ENCODE data around the gene TRAM2.
A peak's percentile ranks its signal among the peaks of the same experiment; 100 is the strongest.

TRAM2 gene

DNA sequence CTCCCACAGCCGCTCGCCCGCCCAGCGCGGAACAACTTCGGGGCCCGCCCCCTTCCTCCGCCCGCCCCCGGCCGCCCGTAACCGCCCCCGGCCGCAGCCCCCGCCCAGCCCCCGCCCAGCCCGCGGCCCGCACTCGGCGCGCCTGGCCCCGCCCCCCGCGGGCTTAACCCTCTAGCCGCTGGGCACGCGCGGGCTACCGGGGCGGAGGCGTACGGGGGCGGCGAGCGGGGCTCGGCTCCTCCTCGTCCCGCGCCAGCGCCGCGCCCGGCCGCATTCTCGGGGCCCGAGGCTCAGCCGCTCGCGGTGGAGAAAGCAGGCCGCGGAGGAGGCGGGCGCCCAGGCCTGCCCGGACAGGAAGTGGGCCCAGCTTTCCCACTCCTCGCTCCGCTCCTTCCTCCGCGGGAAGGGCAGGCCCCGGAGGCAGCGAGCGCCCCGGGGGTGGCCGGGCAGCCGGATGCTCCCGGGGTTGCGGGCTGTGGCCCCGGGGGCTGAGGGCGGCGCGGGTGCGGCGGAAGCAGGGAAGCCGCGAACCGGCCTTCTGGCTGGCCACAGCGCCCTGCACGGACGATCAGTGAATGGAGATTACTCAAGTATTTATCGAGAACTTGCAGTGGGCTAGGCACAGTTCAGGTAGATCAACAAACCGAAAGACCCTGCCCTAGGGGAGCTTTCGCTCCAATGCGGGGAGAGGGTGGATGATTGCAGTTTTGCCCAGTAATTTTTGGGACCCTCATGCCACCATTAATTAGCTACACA is at the start of gene TRAM2:
TSS of gene TRAM2 (minus strand) at position 39 of the 756 bp plus-strand sequence. CDS start 145 bp downstream, outside the sequence.
- DNase-seq: peak; percentile 73

DNA sequence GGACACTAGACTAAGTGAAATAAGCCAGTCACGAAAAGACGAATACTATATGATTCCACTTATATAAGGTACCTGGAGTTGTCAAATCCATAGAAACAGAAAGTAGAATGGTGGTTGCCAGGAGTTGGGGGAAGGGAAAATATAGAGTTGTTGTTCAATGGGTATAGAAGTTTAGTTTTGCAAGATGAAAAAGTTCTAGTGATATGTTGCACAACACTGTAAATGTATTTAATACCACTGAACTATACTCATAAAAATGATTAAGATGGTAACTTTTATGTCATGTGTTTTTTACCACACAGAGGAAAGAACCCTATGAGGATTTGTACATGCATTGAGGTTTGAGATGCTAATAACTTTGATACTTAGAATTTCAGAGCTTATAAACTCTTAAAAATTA is 46.0 kb upstream of the TRAM2 start:
- no peak for DNase-seq

DNA sequence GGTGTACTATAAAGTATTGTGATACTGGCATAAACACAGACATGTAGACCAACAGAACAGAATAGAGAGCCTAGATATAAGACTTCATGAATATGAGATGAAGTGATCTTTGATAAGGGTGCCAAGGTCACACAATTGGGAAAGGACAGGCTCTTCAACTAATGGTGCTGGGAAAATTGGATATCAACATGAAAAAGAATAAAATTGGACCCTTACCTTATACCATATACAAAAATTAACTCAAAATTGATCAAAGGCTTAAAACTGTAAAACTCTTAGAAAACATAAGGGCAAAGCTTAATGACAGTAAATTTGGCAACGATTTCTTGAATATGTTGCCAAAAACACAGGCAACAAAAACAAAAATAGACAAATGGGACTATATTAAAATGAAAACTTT is 44.8 kb upstream of the TRAM2 start:
- DNase-seq: no peak

DNA sequence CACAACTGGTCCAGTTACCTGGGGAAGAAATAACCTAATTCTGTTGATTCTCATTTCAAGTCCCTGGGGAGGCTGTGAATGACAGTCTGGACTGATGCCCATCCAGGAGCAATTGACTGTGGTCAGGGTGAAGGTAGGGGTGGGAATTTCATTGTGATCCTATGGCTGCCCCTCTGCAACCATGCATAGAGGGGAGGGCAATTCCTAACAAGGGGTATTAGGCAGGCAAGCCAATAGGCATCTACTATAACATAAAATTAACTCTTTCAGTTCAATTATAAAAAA is 44.0 kb upstream of the TRAM2 start:
- DNase-seq: no peak

GRCh38 chr6:52620055-52620905 is 43.4 kb upstream of the TRAM2 start:
- DNase-seq: no peak

- no peak for DNase-seq
These were observed 40.2 kb upstream of the TRAM2 start for GRCh38 chr6:52617087-52617486.

DNA sequence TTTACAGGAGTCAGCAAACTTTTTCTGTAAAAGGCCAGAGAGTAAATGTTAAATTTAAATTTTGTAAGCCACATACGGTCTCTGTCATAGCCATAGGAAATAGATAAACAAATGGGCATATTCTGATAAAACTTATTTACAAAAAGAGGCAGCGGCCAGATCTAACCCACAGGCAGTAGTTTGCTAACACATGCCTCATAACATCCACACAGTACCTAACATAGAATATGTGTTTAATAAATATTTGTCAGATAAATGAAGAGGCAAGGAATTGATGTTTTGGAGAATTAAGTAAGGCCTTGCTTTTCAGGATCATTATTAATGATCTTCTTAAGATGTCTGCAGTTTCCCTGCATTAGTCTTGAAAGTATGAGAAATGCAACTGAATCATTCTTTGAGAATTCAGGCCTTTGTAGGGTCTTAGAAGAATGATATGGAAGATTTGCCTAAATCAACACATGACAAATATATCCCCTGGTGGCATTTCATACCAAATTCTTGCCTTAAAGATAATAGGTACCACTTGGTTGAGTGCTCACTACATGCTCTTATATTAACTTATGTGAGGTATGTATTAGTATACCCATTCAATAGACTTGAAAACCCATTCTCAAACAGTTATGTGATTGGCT is 39.3 kb upstream of the TRAM2 start:
- DNase-seq: no peak

DNA sequence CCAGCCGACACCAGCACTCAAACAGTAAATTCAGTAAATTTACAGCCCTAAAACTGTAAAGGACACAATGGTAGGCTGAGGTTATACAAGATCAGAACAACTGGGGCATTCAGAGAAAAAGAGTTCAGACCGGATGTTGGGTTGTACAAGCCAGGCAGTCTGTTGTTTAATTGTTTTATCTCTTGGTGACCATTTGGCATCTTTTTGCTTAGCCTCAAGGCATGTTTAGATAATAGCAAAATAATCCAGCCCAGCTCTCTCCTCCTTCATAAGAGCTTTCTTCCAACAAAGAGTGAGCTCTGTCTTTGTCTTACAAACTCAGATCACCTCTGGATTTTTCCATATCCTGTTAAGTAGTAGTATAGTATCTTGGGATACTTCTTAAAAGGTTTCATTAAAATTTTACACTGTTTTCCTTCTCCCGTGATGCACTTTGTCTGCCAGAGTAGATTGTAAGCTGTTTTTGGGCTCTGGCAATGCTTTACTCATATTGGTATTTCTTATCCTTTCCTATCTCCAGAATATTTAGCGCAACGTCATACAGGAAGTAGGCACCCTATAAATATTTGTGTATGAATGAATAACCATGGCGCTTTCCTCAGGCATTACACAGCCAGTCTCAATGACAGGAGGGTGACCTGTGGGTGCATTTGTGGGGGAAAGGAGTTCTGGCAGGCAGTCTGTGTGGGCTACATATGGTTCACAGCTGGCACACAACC is 35.6 kb upstream of the TRAM2 start:
- DNase-seq: no peak

GRCh38 chr6:52611833-52612232 is 35.0 kb upstream of the TRAM2 start:
- no peak for DNase-seq

- no peak for DNase-seq
These were observed 34.0 kb upstream of the TRAM2 start for GRCh38 chr6:52610745-52611355.

DNA sequence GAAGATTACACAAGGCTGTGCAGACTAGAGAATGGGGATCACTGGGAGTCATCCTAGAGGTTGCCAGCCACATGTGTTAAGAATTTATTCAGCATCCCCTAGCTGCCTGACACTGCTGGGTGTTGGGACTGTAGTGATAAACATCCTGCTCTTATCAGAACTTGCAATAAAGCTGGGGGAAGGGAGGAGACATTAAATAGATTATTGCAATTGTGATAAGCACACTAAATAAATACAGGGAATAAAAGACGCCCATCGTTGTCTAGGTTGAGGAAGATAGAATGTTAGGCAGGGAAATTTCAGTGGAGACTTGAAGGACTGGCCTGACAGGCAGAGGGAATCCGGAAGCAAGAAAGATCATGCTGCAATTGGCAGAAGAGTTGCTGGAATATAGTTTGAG is 33.2 kb upstream of the TRAM2 start:
- DNase-seq: no peak

DNA sequence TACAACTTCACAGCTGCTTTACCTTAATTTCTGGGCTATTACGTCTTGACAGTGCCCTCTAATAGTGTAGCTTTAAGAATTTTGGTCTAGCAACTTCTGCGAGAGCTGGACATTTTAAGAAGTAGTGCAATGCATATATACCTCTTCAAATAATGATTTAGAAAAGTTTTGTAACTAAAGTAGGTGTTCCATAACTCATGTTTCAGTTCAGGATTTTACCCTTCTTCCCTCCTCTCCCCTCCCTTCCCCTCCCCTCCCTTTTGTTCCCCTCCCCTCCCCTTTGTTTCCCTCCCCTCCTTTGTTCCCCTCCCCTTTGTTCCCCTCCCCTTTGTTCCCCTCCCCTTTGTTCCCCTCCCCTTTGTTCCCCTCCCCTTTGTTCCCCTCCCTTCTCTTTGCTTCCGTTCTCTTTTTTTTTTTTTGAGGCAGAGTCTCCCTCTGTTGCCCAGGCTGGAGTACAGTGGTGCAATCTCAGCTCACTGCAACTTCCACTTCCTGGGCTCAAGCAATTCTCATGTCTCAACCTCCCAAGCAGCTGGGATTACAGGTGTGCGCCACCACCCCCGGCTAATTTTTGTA is 28.8 kb upstream of the TRAM2 start:
- no peak for DNase-seq

DNA sequence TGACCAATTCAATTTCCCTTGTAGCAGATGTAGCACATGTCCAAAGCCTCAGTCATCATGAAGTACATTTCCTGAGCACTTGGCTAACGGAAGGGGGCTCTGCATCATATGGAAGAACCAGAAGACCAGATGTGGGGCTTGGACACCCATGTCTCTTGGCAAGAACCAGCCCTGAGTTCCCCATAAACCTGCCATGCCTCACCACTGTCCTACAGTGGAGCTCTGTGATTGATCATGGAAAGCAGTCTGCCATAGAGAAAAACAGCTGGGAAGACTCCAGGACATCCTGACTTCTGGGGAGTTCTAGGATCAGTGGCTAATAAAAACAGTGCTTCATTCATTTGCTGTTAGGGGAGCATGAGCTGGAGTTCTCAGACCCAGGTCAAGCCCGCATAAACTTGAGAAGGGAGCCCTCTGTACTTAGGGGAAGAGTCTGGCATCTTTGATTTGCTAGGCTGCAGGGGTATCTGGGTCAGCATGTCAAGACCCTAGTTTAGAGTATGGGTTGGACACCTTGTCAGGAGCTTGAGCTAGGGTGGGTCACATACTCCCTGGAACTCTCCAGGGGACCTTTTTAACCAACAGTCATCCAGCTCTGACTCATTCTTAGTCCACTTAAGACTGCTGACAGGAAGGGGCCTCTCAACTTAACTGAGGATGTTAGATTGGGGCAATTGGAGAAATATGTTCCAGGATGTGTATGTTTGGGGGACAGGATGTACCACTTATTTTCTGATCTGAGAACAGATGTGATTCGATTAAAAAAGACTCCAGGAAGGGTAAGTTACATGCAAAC is 26.3 kb upstream of the TRAM2 start:
- no peak for DNase-seq

- DNase-seq: no peak
These were observed 21.9 kb upstream of the TRAM2 start for GRCh38 chr6:52598824-52599190.

GRCh38 chr6:52598123-52598823 is 21.4 kb upstream of the TRAM2 start:
- DNase-seq: peak; percentile 55

- no peak for DNase-seq
These were observed 20.9 kb upstream of the TRAM2 start for GRCh38 chr6:52597738-52598122.

DNA sequence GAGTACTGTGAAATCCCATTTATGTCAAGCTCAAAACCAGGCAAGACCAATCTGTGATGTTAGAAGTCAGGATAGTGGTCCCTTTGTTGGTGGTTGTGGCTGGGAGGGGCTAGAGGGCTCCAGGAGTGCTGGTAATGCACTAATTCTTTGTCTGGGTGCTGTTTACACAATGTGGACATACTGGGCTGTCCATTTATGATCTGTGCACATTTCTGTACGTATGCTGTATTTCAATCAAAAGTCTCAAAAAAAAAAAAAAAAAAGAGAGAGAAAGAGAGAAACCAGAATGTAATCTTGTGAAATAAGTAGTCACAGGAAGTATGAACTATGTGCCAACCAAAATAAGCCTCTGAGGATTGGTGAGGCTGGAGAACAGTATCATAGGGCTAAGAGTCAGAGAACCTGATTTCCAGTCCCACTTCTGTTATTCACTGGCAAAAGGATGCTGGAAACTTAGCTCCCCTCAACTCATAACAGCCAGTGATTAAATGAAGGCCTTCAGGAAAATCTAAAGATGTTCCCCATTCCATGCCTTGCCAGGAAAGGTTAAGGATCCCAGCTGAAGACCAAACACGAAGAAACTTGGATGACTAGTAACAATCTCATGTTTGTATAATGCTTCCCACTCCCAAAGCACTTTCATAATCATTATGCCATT is 19.6 kb upstream of the TRAM2 start:
- no peak for DNase-seq

- DNase-seq: no peak
These were observed 18.9 kb upstream of the TRAM2 start for GRCh38 chr6:52595796-52596130.

DNA sequence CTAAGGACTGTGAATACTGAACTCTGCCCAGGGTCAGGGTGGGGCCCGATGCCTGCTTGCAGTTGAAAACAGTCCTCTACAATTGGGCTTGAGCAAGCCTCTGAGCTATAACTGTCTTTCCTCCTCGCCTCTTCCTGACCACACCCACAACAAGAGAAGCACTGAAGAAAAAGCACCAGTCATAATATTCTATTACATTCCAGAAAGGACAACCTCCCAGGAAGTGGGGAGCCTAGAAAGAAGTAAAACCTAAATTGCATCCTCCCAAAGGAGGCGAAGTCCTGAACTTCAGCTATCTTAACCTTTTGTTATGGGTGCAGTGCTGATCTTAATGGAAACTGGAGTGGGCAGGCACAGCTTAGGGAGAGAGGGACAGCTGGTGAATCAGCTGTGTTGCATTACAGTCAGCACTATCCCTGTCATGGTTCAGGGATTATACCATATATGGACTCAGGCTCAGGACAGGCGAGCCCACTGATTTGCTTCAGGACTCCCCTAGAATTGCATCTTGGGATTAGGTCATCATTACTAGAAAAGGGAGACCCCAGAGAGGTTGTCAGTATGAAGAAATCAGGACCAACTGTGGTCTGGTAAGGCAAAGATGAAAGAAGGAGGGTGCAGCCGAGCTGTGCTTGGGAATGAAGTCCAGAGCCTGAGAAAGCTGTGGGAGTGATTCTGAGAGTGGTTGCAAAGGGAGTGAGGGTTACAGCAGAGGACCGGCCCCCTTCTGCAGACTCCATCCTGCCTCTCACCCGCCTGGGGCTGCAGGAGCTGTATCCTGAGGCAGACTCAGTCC is 18.3 kb upstream of the TRAM2 start:
- DNase-seq: no peak

DNA sequence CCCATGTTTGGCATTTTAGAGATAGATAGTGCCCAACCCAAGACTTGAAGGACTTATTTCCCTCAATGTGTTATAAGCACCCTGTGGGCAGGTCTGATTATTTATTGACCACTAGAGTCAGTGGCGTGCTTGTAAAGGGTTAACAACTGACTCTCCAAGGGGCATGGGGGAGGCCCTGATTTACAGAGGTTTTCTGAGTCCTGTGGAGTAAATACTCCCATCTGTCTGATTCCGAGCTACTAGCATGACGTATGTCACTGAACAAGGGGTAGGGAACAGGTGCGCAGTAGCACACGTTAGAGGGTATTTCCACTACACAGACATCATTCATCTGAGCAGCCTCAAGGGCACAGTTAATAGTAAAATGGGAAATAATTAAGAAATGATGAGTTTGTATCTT is 17.4 kb upstream of the TRAM2 start:
- DNase-seq: no peak
